ENCODE data around the gene FNDC5.

Gene FNDC5

DNA sequence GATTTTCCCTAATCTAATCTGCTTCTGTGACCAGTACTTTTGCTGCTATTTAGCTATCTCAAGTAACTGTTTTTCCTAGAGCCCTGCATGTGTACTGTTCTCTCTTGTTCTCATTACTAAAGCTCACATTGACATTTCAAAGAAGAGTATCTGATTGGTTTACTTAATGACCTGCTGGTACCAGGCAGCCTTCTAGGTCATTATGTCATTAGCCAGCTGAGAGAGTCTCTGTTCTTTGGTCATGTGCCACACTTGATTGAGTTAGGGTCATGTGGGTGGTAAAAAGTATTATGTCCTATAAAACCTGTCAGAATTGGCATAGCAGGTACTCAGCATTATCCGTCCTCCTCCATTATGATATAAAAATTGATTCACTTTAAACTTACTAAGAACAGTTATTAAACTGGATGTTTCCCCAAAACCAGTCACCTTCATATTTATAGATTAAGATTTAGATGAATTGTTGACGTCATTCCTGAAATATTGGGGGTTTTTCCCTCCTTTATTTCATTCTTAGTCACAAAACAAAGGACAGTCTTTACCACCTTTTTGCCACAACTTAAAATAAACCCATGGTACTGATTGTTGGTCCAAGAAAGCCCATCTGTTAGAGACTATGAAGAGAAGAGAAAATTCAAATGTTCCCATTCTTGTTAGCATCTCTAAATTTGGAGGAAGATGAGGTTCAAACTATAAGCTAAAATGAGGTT, 22.2 kb downstream of the FNDC5 start:
- Histone ChIP-seq H3K4me1 (peaks cover 4% of the 10 kb centered on the region; the same call in 1 of the 2 replicates), H3K36me3 (no peaks in the 10 kb centered on the region), H3K27me3 (no peaks in the 10 kb centered on the region), H3K4me3 (ENCODE audit: low read depth, low read length) (no peak overlapping the region), H3K9me3 (no peaks in the 10 kb centered on the region)
- TF ChIP-seq, protein P1, sequence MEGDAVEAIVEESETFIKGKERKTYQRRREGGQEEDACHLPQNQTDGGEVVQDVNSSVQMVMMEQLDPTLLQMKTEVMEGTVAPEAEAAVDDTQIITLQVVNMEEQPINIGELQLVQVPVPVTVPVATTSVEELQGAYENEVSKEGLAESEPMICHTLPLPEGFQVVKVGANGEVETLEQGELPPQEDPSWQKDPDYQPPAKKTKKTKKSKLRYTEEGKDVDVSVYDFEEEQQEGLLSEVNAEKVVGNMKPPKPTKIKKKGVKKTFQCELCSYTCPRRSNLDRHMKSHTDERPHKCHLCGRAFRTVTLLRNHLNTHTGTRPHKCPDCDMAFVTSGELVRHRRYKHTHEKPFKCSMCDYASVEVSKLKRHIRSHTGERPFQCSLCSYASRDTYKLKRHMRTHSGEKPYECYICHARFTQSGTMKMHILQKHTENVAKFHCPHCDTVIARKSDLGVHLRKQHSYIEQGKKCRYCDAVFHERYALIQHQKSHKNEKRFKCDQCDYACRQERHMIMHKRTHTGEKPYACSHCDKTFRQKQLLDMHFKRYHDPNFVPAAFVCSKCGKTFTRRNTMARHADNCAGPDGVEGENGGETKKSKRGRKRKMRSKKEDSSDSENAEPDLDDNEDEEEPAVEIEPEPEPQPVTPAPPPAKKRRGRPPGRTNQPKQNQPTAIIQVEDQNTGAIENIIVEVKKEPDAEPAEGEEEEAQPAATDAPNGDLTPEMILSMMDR (IDR thresholded peaks at IDR 0.05; ENCODE audit: low read depth, low read length), result no peak
- DNase-seq, result peak; percentile 40

DNA sequence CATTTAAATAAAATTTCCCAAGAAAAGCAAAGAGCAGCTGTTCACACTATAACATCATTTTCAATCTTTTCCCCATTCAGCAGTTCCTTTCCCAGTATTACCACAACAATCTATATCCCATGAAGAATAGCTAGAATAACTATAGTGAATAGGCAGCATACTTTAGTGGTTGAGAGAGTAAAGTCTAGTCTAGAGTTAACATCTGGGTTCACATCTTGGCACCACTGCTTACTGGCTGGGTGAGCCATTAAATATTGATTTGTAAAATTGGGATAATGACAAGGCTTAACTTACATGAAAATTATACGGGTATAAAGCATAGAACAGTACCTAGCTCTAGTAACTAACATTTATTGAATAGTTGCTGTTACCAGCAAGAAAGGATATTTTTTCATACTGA, 38.8 kb downstream of the FNDC5 start:
- no peaks in the 10 kb centered on the region for H3K4me1 ChIP-seq
- DNase-seq, result no peak
- TF ChIP-seq, protein P1 (IDR thresholded peaks at IDR 0.05; ENCODE audit: low read depth, low read length), result no peak
- no peaks in the 10 kb centered on the region for H3K36me3 ChIP-seq
- no peaks in the 10 kb centered on the region for H3K9me3 ChIP-seq
- no peaks in the 10 kb centered on the region for H3K27me3 ChIP-seq
- no peak overlapping the region for H3K4me3 ChIP-seq (ENCODE audit: low read depth, low read length)

DNA sequence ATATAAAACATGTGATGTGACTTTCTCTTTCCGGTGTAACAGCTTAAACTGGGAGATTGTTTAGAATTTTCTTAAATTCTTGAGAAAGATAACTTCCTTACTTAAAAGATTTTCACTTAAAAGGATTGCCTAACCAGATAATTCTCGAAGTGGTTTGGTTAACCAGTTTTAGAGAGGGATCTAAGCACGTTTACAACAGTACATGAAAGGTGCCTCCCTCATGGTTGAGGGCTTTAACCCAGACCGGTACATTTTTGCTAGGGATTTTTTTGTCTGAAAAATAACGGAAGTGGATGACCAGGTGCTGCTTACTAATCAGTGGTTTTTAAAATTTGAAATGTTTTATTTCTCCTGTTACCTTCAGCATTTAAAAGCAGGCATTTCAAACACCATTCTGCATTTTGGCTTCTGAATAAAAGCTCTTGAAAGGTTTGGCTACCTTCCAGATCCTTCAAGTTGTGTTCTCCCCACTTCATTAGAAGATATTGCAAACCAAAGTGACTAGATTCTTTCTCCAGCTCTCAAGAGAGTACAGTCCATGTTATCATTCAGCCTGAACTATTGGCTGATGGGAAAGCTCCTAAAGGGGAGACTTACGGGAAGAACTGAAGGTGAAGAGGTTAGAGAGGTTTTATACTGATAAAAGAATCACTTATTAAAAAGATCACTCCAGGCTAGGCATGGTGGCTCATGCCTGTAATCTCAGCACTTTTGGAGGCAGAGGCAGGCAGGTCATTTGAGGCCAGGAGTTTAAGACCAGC, 40.4 kb downstream of the FNDC5 start:
- TF ChIP-seq, protein P1 (IDR thresholded peaks at IDR 0.05; ENCODE audit: low read depth, low read length), result no peak
- Histone ChIP-seq H3K4me1 (no peaks in the 10 kb centered on the region), H3K4me3 (ENCODE audit: low read depth, low read length) (no peak overlapping the region), H3K27me3 (no peaks in the 10 kb centered on the region), H3K9me3 (no peaks in the 10 kb centered on the region), H3K36me3 (no peaks in the 10 kb centered on the region)
- no peak for DNase-seq

DNA sequence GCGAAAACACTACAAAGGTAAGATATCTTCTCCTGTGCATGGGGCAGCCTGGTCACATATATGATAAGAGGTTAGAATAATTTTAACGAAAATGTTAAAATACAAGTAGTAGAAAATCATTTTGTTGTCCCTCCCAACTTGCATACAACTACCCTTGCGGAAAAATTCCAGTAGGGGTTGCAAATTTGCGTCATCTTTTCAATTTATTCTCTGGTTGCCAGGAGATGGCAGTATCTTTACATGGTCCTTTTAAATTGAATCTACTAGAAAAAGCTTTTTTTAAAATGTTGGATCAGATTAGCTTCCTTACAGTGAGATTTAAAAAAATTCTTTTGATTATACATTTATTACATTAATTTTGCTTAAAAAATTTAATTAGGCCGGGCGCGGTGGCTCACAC, 42.4 kb downstream of the FNDC5 start:
- H3K36me3 ChIP-seq, result no peaks in the 10 kb centered on the region
- H3K4me1 ChIP-seq, result no peaks in the 10 kb centered on the region
- H3K27me3 ChIP-seq, result no peaks in the 10 kb centered on the region
- no peak for DNase-seq
- no peaks in the 10 kb centered on the region for H3K9me3 ChIP-seq
- H3K4me3 ChIP-seq (ENCODE audit: low read depth, low read length), result no peak overlapping the region
- TF ChIP-seq, protein P1 (IDR thresholded peaks at IDR 0.05; ENCODE audit: low read depth, low read length), result peak; percentile 45

DNA sequence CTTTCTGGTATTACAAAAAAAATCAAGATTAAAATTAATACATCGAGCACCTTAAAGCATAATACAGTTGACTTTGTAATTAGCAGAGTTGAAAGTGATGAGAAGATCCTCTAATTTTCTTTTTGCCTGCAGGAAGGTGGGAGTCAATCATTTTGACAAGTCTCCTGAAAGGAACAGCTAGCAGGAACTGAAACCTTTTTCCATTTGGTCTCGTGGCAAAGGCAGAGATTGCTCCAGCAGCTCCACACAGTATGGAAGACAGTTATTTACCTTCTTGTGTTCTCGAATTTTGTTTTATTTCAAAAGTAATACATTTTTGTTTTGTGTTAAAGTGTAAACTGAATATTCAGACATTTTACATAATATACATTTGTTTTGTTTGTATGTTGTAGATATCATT, 45.5 kb downstream of the FNDC5 start:
- H3K36me3 ChIP-seq, result no peaks in the 10 kb centered on the region
- TF ChIP-seq, protein P1 (IDR thresholded peaks at IDR 0.05; ENCODE audit: low read depth, low read length), result no peak
- no peak for DNase-seq

More for the DNA sequence above, 45.5 kb downstream of the FNDC5 start:
- Histone ChIP-seq H3K4me1 (no peaks in the 10 kb centered on the region), H3K9me3 (no peaks in the 10 kb centered on the region), H3K27me3 (no peaks in the 10 kb centered on the region), H3K4me3 (ENCODE audit: low read depth, low read length) (no peak overlapping the region)
